Skeletal muscle cell (primary cell): ENCODE data around the gene RBM19.
"Not testable (repeated sequence)": the region's sequence is repeated elsewhere in the genome, so short reads cannot be mapped to it uniquely, and the experiment has no call there.

ENCODE experiments used
- DNase-seq: peaks from one replicate; pipeline ENCODE4 v3.0.0-alpha.2; 2010; ENCODE audit warnings: low read depth
- H3K4me3 ChIP-seq: 2 replicates; pipeline ENCODE4 v1.5.1; 2011; ENCODE audit warnings: low read depth, mild to moderate bottlenecking, control low read depth, low read length, moderate library complexity

The RBM19 gene

DNA sequence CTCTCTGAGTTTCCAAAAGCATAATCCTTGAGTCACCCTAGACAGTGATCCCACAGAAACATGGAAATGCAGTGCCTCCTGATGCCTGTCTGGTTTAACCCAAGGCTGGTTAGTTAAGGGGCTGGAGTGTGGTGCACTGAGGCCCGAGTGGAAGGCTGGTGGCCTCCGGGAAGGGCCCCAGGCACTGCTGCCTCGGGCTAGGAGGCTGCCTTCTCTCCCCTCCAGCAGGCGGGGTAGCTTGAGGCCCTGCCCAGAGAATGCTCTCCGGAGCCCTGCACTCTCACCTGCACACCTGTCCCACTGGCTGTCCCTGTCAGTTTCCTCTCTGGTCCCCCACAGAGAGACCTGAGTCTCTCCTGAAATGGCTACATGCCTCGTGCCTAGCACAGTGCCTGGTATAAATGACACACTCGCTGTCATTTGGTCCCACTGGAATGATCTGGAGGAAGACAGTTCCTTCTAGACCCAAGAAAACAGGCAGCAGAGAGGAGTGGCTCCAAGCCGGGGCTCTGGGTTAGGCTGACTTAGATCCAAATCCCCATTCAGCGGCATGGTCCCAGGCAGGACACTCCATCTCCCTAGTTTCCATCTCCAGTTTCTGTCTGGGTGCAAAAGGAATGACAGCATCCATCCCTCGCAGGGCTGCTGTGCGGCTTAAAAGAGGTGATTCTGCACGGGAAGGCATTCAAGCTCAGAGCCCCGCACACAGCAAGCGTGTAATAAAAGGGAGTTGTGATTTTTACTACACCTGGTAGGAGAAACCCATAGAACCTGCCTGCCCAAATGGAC lies 54.0 kb downstream of the RBM19 start:
- DNase-seq = no peak
- H3K4me3 ChIP-seq = no peak overlapping the region

DNA sequence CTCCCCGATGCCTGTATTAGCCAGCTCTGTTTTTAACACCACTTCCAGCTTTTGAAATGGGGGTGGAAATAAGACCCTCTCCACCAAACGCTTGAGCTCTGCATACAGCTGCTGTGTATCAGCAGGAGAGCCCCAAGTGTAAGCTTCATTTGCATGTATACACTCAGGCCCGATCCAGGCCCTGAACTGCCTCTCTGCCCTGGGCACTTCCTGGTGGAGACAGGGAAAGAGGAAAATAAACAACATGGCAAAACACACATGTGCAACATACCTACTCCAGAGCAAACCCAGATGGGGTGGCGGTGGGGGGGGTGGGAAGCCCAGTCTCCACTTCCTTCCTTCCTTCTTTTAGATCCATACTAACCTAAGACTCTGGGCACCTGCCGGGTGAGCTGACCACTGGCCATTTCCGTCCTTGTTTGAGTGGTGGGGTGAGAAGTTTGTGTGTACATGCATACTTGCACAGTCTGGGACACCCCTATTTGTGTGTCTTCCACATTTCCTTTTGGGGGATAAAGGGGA lies 55.3 kb downstream of the RBM19 start:
- H3K4me3 ChIP-seq = no peak overlapping the region
- DNase-seq = no peak

DNA sequence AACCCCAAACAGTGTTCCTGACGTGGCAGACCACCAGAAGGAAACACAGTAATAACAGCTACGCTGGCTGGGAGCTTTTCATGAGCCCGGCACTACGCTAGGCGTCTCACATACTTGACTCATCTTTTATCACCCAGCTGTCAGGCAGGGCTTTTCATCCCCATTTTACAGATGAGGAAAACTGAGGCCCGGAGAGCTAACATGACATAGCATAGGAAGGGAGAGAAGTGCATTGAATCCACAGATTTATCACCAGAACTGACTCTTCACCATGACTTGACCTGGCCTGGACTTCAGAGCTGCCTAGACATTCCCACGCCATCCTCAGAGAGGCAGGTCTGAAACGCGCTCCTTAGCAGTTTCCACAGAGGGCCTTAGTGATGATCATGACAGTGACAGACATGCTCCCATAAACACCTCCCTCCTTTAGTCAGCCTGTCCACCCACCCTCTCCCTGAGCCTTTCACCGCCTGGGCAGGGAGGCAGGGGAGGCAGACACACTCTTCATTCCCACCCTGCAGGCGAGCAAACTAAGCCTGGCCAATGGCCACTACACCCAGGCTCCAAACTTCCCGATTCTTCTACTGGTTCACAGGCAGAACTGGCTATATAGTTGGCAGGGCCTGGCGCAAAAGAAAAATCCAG lies 56.2 kb downstream of the RBM19 start:
- DNase-seq = no peak
- no peak overlapping the region for H3K4me3 ChIP-seq

DNA sequence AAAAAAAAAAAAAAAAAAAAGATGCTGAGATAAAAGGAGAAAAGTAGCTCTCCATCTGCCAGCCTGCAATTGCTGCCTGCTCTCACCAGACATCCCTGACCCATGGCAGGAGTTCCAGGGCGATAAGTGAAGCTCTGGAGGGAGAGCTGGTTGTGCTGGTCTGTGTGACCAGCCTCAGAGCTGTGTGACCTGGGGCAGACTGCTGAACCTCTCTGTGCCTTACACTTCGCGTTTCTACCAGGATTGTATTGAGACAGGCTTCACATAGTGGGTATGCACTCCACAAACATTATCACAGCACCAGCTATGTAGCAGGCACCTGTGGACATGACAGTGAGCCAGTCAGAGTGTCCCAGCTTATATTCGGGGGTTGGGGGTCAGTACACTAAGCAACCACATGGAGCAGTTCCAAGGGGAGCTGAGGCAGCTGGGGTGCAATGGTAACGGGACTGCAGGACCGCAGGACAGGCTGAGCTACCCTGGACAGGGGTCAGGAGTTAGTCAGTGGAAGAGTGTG lies 57.5 kb downstream of the RBM19 start:
- H3K4me3 ChIP-seq = no peak overlapping the region
- no peak for DNase-seq

DNA sequence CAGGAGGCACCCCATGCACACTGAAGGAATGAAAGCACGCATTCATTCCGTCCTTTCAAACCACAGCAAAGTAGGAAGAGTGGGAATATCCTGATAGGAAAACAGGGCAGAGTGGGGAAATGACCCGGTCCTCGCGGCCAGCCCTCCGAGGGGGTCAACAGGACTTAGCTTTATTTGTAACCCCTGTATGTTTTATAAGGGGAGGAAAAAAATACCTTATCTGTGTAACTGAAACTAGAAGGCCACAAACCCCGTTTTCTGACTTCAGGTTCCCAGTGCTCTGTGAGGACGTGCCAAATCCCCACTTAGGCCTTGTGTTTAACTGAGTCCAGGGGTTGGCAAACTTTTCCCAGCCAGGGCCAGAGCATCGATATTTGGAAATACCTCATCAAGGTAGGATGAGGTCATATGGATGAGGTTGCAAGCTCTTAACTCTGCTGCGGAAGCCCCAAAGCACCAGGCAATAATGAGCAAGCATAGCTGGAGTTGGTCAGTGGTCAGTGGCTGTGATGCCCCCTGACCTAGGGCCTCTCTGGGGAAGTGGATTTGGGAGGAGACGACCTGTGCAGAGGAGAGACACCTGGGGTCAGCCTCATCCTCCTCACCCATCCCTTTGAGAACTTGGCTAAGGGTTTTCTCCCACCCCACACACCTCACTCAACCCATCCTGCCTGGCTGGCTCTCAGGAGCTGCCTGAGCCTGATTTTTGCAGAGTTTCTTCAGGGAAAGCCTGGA lies 58.5 kb downstream of the RBM19 start:
- H3K4me3 ChIP-seq = no peak overlapping the region

DNA sequence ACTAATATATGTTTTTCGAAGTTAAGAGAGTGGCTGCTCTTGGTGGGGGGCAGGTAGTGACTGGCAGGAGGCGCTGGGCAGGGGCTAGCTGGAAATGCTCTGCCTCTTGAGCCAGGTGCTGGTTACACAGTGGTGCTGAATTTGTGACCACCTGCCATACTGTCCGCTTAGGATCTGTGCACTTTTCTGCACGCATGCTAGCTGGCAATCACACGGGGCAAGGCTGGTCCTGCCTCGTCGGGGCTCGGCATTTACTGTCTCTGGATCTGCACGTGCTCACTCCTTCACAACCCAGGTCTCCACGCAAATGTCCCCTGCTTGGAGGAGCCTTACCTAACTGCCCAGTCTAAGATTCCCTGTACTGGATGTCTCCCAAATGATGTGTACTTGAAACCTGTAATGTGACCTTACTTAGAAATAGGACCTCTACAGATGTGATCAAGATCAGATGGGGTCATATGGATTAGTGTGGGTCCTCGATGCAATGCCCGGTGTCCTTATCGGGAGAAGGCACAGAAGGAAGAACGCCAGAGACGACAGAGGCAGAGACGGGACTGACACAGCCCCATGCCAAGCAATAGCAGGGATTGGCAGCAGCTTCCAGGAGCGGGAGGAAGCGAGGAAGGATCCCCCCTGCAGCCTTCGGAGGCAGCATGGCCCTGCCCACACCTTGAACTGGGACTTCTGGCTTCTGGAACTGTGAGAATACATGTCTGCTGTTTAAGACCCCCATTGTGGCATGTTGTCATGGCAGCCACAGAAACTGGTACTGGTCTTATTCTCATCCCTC lies 59.5 kb downstream of the RBM19 start:
- no peak for DNase-seq
- no peak overlapping the region for H3K4me3 ChIP-seq

More for the DNA sequence above, 58.5 kb downstream of the RBM19 start:
- no peak for DNase-seq

DNA sequence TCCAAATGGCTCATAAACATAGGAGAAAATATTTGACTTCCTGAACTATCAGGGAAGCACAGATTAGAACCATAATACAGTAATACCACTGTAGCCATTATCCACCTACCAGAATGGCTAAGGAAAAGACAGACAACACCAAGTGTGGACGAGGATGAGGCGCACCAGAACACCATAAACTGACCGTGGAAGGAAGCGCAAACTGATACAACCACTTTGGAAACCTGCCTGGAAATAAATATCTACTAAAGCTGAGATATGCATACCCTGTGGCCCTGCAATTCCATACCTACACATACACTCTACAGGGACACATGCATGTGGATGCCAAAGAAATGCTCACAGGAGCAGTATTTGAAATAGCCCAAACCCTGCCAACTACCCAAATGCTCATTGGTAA lies 60.3 kb downstream of the RBM19 start:
- no peak overlapping the region for H3K4me3 ChIP-seq
- DNase-seq = no peak

DNA sequence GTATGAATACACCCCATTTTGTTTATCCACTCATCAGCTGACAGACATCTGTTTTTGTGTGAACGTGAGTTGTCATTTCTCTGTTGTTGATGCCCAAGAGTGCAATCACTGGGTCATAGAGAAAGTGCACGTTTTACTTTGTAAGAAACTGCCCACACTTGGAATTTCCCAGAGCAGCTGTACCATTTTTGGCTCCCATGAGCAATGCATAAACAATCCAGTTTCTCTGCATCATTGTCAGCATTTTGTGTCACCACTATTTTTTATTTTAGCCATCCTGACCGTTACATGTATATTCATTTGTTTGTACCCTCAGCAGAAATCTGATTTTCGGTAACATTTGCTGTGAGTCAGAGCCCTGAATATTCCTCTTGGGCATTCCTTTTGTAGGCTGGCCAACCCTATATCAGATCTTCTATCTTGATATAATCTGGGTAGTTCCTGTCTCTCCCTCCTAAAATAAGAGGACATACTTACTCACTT lies 62.7 kb downstream of the RBM19 start:
- no peak overlapping the region for H3K4me3 ChIP-seq
- peak; percentile 6 for DNase-seq

DNA sequence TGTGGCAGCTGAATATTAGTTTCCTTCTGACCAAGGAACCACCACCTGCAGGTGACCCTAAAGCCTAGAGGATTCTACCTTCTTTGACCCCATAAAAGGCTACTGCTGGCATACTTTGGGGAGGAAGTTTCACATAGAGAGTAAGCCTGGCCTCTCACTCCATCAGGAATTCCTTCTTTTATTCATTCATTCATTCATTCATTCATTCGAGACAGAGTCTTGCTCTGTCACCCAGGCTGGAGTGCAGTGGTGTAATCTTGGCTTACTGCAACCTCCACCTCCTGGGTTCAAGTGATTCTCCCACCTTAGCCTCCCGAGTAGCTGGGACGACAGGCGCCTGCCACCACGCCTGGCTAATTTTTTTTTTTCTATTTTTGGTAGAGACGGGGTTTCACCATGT lies 64.8 kb downstream of the RBM19 start:
- H3K4me3 ChIP-seq, DNase-seq: not testable (repeated sequence)

DNA sequence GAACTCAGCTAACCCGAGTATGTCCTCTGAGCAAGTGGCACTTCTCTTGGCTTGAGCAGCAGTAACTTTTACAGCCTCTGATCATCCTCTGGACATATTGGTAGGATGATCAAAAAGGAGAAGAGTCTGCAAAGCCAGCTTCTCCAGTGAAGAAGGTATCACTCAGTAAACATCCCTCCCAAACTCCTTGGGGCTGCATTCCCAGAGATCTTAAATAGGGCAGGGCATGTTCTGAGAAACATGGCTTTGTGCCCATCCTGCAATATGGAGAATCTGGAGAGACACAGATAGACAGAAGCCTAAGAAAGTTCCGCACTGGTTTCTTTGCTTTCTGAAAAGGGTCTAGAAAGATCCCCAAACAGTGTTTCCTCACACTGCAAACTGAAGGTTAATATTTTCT lies 65.4 kb downstream of the RBM19 start:
- no peak for DNase-seq

DNA sequence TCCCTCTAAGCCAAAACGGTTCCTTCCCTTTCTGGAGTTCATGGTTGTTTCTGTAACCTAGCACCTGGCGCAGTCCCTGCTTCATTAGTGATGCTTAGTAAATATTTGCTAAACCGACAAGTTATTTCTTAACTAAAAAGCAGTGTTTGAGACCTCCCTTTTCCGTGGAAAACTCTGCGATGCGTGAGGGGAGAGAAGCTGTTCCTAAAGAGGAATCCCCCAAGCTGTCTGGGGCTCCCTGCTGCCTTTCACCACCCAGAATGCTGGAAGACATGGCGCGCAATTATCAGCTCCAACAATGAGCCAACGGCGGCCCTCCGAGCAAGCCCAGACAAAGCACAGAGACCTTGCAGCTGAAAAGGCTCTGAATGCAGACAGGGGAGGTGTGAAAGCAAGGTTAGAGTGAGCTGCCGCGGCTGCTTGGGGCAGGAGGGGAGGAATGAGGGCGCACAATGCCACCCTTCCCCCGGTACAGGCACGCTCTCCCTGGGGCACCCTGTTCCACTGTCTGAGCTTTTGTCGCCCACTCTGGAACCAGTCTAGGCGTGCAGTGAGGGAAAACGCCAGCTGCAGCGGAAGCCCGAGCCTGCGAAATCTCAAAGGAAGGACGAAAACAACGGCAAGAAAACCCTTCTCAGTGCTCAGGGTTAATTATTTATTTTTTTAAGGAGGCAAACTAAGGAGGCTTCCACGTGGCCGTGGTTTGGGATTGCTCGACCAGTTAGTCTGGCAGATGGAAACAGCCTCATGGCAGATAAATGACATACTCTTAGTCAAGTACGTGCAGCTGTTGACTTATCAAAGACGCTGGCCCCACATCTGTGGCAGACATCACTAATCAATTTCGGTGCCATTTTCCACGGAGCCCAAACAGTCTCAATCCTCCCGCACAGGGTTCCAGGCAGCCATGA lies 66.3 kb downstream of the RBM19 start:
- no peak overlapping the region for H3K4me3 ChIP-seq
- no peak for DNase-seq

More for the DNA sequence above, 65.4 kb downstream of the RBM19 start:
- H3K4me3 ChIP-seq = no peak overlapping the region

DNA sequence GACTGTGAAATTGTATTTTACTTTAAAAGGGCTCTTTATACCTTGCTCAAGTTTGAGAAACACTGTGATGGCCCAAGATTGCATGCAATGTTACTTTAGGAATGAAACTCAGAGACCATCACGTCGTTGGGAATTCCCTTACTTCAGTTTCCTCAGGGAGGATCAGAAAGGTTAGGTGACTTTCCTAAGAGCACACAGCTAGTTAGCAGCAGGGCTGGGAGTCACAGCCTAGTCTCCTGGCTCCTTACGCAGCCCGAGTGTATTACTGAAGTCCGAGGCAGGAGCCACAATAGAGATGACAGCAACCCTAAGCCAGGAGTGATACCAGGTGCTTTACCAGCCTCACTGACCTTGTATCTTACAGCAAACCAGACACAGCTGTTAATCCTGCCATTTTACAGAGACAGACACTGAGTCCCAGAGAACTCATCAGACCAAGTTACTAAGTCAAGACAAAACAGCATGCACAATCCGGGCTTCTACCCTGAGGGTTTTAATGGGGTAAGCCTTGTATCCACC lies 67.0 kb downstream of the RBM19 start:
- no peak overlapping the region for H3K4me3 ChIP-seq
- no peak for DNase-seq

DNA sequence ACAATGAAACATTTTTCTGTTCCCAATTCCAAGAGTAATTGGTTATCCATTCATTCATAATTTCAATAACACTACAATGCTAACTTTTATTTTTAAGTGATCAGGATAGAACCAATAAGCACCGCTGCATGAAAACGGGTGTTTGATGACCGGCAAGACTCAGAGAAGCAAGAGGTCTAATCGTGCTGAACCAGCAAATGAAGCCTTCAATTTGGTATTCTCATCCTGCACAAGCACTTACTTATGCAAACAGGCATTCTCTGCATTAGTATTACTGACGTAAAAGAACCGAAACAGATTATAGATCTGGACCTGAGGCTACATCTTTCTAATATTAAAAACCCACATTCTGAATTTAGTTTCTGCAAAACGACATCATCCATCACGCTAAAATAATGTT lies 67.7 kb downstream of the RBM19 start:
- no peak for DNase-seq
- H3K4me3 ChIP-seq = no peak overlapping the region

DNA sequence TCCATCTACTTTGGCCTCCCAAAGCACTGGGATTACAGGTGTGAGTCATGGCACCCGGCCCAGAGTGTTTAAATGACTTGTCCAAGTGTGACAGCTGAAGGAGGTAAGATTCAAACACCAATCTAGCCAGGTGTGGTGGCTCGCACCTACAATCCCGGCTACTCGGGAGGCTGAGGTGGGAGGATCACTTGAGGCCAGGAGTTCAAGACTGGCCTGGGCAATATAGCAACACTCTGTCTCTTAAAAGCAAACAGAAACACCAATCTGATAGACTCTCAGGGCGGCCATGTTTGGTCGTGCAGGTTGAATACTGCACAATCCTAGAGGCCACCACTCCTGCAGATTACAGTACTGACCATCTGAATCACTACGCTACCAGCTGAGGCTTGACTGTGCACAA lies 68.7 kb downstream of the RBM19 start:
- H3K4me3 ChIP-seq = no peak overlapping the region
- no peak for DNase-seq

DNA sequence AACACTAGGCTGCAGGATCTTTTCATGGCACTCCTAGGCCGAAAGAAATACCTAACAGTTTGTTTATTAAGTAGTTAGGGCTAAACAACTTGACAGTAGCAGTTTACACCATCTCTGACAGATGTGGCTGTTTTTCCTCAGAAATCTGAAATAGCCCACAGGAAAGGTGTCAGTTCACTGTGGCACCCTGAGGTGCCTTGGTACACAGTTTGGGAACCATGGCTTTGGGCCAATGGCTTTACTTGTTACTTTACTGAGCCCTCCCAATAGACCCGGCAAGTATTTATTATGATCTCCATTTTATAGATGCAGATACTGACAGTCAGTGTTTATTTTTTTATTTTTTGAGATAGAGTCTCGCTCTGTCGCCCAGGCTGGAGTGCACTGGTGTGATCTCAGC lies 69.3 kb downstream of the RBM19 start:
- no peak for DNase-seq
- no peak overlapping the region for H3K4me3 ChIP-seq

DNA sequence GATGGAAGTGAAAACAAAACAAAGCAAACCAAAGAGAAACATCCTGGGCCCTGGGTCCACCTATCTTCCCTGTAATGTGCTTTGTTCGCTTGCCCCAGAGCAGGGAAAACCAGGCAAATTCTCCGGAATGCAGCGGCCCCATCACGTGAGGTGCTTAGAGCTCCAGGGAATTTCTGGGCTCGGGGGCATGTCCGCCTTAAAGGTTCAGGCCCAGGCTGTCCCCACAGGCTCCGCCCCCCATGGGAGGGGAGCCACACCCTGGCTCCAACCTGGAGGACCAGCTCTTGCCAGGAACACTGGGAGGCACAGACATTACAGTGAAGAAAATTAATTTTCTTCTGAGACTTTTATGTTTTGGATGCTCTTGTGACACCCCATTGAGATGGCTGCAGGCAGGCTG lies 69.9 kb downstream of the RBM19 start:
- no peak for DNase-seq
- no peak overlapping the region for H3K4me3 ChIP-seq

DNA sequence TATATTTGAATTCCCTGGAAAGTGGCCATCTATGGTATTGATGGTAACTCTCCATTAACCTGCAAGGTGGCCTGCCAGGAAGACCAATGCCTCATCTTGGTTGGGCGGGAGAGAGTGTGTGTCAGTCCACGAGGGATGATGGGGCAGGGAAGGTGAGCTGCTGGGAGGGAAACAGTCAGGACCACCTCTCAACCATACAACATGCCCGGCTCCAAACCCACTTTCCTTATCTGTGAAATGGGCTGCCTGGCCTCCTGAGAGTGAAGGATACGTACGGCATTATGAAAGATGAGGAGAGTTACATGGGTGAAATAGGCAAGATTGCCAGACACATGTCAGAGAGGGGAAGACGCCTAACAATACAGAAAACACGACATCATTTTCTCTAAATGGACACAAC lies 70.9 kb downstream of the RBM19 start:
- no peak overlapping the region for H3K4me3 ChIP-seq
- no peak for DNase-seq

DNA sequence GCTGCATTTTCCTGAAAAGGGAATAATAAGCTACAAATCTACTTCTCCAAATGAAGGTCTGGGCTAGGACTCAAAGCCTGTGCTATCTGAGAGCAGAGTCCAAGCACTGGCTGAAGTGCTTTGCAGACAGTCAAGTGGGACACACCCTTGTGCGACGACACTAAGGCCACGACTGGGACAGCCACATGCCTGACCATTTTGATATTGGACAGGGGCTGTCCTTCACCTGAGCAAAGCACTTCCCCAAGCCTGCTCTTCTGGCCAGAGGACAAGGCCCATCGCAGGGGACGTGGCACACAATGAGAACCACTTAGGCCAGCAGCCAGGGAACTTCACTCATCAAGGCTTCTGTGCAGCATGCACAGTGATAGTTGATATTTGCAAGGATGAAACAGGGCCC lies 71.4 kb downstream of the RBM19 start:
- no peak overlapping the region for H3K4me3 ChIP-seq
- DNase-seq = no peak
